PC-3 (cell line): ENCODE results near the gene ANKRD9. TPM values are rescaled to one million over a fixed set of nuclear protein-coding genes. Genes with fewer than 3 reads are reported as not detected.

Experiments
- ATAC-seq: fragments of 200-7000 bp; cut with Tn5 transposase; 2 replicates; pipeline ENCODE4 v1.9.1; 2020; ENCODE audit warnings: mild to moderate bottlenecking, moderate library complexity
- BruUV-seq: library from RNA; stranded (reverse); fragments of 400-500 nt; replicated peaks from 2 replicates; lab custom pipeline; 2021; lab: Mats Ljungman, UMichigan
- CTCF ChIA-PET: fragments of 300-600 bp; sonication (Branson Sonifier 250); formaldehyde crosslinking; loops from one replicate; lab custom pipeline; 2022; ENCODE audit warnings: antibody characterized with exemption; lab: Charles Lee
- POLR2A ChIA-PET: fragments of 300-600 bp; sonication (Branson Sonifier 250); formaldehyde crosslinking; loops from one replicate; lab custom pipeline; 2022; ENCODE audit warnings: antibody characterized with exemption; ENCODE audit not compliant: unreplicated experiment; lab: Charles Lee
- DNase-seq: peaks from one replicate; pipeline ENCODE4 v3.0.0-alpha.2; 2015
- H2AFZ ChIP-seq: fragments of 300-600 bp; sonication (generic); 2 replicates; pipeline ENCODE4 v1.6.0; 2016; ENCODE audit warnings: antibody characterized with exemption, low read length
- H3F3A ChIP-seq: fragments of 300-600 bp; sonication (generic); one replicate; pipeline ENCODE4 v1.6.0; 2017; ENCODE audit warnings: antibody characterized with exemption, low read length, control low read depth, mild to moderate bottlenecking; ENCODE audit not compliant: unreplicated experiment
- H3K27ac ChIP-seq: fragments of 300-600 bp; sonication (generic); 2 replicates; pipeline ENCODE4 v1.5.1; 2016; ENCODE audit warnings: mild to moderate bottlenecking, low read length
- H3K27me3 ChIP-seq: fragments of 300-600 bp; sonication (generic); 2 replicates; pipeline ENCODE4 v1.6.1; 2016; ENCODE audit warnings: low read length, mixed read lengths
- H3K36me3 ChIP-seq: fragments of 300-600 bp; sonication (generic); 2 replicates; pipeline ENCODE4 v1.6.1; 2016; ENCODE audit warnings: low read depth, mixed run types, low read length, mixed read lengths
- H3K4me1 ChIP-seq: fragments of 300-600 bp; sonication (generic); 2 replicates; pipeline ENCODE4 v1.5.1; 2016; ENCODE audit warnings: low read length; ENCODE audit not compliant: insufficient read depth
- H3K4me2 ChIP-seq: fragments of 300-600 bp; sonication (generic); 2 replicates; pipeline ENCODE4 v1.6.0; 2016; ENCODE audit warnings: low read length
- H3K4me3 ChIP-seq: fragments of 300-600 bp; sonication (generic); 2 replicates; pipeline ENCODE4 v1.5.1; 2016; ENCODE audit warnings: mild to moderate bottlenecking, low read length, mixed read lengths
- H3K79me2 ChIP-seq: fragments of 300-600 bp; sonication (generic); 2 replicates; pipeline ENCODE4 v1.6.1; 2017; ENCODE audit warnings: low read length, mixed read lengths
- H3K9ac ChIP-seq: fragments of 300-600 bp; sonication (generic); 2 replicates; pipeline ENCODE4 v1.6.0; 2016; ENCODE audit warnings: mild to moderate bottlenecking, low read length
- H3K9me2 ChIP-seq: fragments of 300-600 bp; sonication (generic); replicated peaks from 2 replicates; pipeline ENCODE4 v1.6.1; 2016; ENCODE audit warnings: mixed run types, low read length, mixed read lengths
- H3K9me3 ChIP-seq: fragments of 300-600 bp; sonication (generic); 2 replicates; pipeline ENCODE4 v1.6.1; 2016; ENCODE audit warnings: low read length, mixed read lengths
- H4K20me1 ChIP-seq: fragments of 300-600 bp; sonication (generic); 2 replicates; pipeline ENCODE4 v1.6.1; 2016; ENCODE audit warnings: low read length, mixed read lengths
- EZH2 ChIP-seq: fragments of 300-600 bp; sonication (generic); IDR thresholded peaks from one replicate; pipeline ENCODE4 v1.6.1; 2017; ENCODE audit warnings: antibody characterized with exemption, mild to moderate bottlenecking, low read length; ENCODE audit not compliant: unreplicated experiment
- EZH2phosphoT487 ChIP-seq: fragments of 300-600 bp; sonication (generic); IDR thresholded peaks from 2 replicates; pipeline ENCODE4 v1.6.1; 2018; ENCODE audit warnings: mild to moderate bottlenecking, antibody characterized with exemption, low read length, borderline replicate concordance
- intact Hi-C: fragments of 100-400 bp; cut with micrococcal nuclease; formaldehyde crosslinking; loops from 2 replicates; pipeline ENCODE4 v1.9.0; 2023
- total RNA-seq: library from RNA; depleted of rRNA; stranded (reverse); fragments of >200 nt; gene quantifications from 2 replicates; pipeline ENCODE4 v1.2.3, GENCODE V29; 2014
- TF ChIP-seq, protein P1 (sequence below): fragments of 300-600 bp; sonication (generic); conservative IDR thresholded peaks from 2 replicates; pipeline ENCODE4 v1.5.1; 2017; ENCODE audit warnings: antibody characterized with exemption, low read depth, mild to moderate bottlenecking, low read length

The ANKRD9 gene
- total RNA-seq, 1 experiment from 2014 or later: 52.6 TPM

DNA sequence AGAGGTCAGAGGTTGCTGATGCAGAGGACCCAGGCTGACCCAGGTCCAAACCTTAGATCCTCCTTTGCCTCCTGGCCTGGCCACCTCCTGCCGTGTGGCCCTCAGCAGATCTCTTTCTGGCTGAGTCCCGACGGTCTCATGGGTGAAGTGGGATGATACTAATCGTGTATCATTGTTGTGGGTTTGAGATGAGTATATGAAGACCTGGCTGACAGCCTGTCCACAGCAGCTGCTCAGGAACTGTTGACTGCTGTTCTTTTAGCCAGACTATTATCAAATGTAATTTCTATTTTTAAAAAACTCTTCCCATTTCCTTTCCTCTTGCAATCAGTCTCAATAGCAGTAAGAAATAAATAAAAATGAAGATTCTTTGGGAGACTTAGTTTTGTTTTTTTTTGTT lies 45.6 kb downstream of the ANKRD9 start:
- H3K4me3 ChIP-seq: no peak overlapping the region
- no peaks in the 10 kb centered on the region for H4K20me1 ChIP-seq
- intact Hi-C loops: no loop called here
- DNase-seq (no peak), ATAC-seq (no peak)
- H3F3A ChIP-seq: no peaks in the 10 kb centered on the region
- H2AFZ ChIP-seq: no peak overlapping the region
- H3K9me2 ChIP-seq: no peaks in the 10 kb centered on the region
- POLR2A ChIA-PET: no interaction called here
- no peak for TF ChIP-seq EZH2
- H3K36me3 ChIP-seq: peaks cover 3% of the 10 kb centered on the region; the same call in 1 of the 2 replicates
- no peak overlapping the region for H3K27ac ChIP-seq
- CTCF ChIA-PET: no interaction called here
- H3K79me2 ChIP-seq: no peaks in the 10 kb centered on the region
- H3K4me1 ChIP-seq: peaks cover 4% of the 10 kb centered on the region
- H3K9ac ChIP-seq: no peak overlapping the region
- no peaks in the 10 kb centered on the region for H3K9me3 ChIP-seq
- no TSS peak for BruUV-seq
- no peaks in the 10 kb centered on the region for H3K27me3 ChIP-seq
- H3K4me2 ChIP-seq: no peak overlapping the region

DNA sequence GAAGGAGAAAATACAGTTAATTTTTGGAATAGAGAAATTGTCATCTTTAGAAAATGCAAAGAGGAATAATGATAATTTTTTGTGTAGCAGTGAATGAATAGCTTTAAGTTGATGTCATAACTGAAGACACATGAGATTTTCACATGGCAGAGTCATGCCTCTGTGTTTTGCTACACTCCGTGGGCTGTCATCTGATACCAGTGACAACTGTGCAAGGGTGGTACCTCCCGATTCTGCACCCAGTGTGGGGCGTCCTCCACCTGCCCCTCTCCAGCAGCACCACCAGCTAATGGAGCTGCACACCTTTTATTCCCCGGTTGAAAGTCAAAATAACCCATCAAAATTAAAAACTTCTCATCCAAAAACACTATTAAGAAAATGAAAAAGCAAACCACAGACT lies 47.2 kb downstream of the ANKRD9 start:
- Histone ChIP-seq H4K20me1 (no peaks in the 10 kb centered on the region), H3K79me2 (no peaks in the 10 kb centered on the region), H3K4me2 (no peak overlapping the region), H3K36me3 (peaks cover 3% of the 10 kb centered on the region; the same call in 1 of the 2 replicates), H3F3A (no peaks in the 10 kb centered on the region), H3K27me3 (no peaks in the 10 kb centered on the region), H2AFZ (no peak overlapping the region), H3K9me2 (no peaks in the 10 kb centered on the region), H3K9ac (no peak overlapping the region), H3K4me1 (no peaks in the 10 kb centered on the region), H3K9me3 (no peaks in the 10 kb centered on the region), H3K27ac (no peak overlapping the region), H3K4me3 (no peak overlapping the region)
- POLR2A ChIA-PET: interaction anchor here (0.6 kb wide), 1 partner anchor 14 kb away, joined by 14 read pairs; no protein-coding TSS in a partner anchor
- DNase-seq (no peak), ATAC-seq (no peak)
- intact Hi-C loops: no loop called here
- CTCF ChIA-PET: no interaction called here
- BruUV-seq: no TSS peak
- TF ChIP-seq EZH2phosphoT487: no peak
- TF ChIP-seq EZH2: no peak
- TF ChIP-seq, protein P1, sequence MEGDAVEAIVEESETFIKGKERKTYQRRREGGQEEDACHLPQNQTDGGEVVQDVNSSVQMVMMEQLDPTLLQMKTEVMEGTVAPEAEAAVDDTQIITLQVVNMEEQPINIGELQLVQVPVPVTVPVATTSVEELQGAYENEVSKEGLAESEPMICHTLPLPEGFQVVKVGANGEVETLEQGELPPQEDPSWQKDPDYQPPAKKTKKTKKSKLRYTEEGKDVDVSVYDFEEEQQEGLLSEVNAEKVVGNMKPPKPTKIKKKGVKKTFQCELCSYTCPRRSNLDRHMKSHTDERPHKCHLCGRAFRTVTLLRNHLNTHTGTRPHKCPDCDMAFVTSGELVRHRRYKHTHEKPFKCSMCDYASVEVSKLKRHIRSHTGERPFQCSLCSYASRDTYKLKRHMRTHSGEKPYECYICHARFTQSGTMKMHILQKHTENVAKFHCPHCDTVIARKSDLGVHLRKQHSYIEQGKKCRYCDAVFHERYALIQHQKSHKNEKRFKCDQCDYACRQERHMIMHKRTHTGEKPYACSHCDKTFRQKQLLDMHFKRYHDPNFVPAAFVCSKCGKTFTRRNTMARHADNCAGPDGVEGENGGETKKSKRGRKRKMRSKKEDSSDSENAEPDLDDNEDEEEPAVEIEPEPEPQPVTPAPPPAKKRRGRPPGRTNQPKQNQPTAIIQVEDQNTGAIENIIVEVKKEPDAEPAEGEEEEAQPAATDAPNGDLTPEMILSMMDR: no peak

DNA sequence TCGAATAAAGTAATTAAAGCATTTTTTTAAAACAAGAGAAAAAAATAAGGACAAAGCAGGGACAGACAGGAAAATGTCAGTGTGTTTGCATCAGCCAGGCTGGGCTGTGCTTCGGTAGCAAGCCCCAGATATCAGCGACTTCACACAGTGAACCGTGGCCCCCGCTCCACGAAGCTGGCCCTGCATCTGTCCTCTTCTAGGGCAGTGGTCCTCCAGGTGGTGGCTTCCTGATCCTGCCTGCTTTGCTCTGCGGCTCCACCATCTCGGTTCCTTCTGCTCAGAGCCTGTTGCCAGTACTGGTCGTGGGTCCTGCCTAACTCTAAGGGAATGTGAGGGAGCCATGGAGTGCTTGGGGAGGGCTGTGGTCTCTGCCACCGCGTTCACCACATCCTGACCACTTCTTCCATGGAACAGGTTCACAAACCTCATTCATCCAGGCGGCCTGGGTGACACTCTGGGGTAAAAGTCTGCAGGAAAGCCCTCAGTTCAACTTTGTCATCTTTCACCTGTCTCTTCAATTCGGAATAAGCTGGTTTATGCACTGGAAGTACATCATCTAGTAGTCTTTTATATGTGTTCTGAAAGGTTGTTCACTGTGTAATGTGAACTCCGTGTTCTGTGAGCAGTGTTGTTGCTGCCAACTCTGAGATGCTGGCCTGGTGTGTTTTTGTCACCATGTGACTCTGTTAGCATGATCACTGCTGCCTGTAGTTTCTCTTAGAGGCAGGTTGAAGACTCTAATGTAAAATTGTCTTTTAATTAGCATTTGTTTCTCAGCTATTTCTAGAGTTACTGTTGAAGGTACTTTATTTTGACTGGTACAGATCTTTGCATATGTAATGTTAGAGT lies 47.9 kb downstream of the ANKRD9 start:
- no peak for ATAC-seq

More for the DNA sequence above, 47.9 kb downstream of the ANKRD9 start:
- ChIA-PET POLR2A (interaction anchor here (0.6 kb wide), 1 partner anchor 15 kb away, joined by 14 read pairs; no protein-coding TSS in a partner anchor), CTCF (no interaction called here)
- Histone ChIP-seq H3K9me2 (no peaks in the 10 kb centered on the region), H3K4me1 (no peaks in the 10 kb centered on the region), H3K27ac (no peak overlapping the region), H2AFZ (no peak overlapping the region), H3K79me2 (no peaks in the 10 kb centered on the region), H3K27me3 (no peaks in the 10 kb centered on the region), H3F3A (no peaks in the 10 kb centered on the region), H3K9ac (no peak overlapping the region), H3K4me3 (no peak overlapping the region), H4K20me1 (no peaks in the 10 kb centered on the region), H3K4me2 (no peak overlapping the region), H3K36me3 (peaks cover 3% of the 10 kb centered on the region; the same call in 1 of the 2 replicates), H3K9me3 (no peaks in the 10 kb centered on the region)
- intact Hi-C loops: no loop called here
- no peak for DNase-seq
- TF ChIP-seq EZH2: no peak
- TF ChIP-seq, protein P1: no peak
- TF ChIP-seq EZH2phosphoT487: no peak
- BruUV-seq: no TSS peak
